CD8-positive, alpha-beta memory T cell (primary cell): ENCODE results near the gene MBOAT7. TPM values are rescaled to one million over a fixed set of nuclear protein-coding genes. Genes with fewer than 3 reads are reported as not detected.

ENCODE experiments used
- CTCF ChIA-PET: fragments of 350-600 bp; sonication (Branson Sonifier 250); formaldehyde crosslinking; loops from one replicate; lab custom pipeline; 2021; ENCODE audit warnings: antibody characterized with exemption; lab: Charles Lee
- POLR2A ChIA-PET: fragments of 350-600 bp; sonication (Branson Sonifier 250); formaldehyde crosslinking; loops from one replicate; lab custom pipeline; 2021; ENCODE audit warnings: antibody characterized with exemption; lab: Charles Lee
- DNase-seq, 5 donors: peaks; one replicate each; pipeline versions ENCODE4 v3.0.0 to v3.0.0-alpha.2; 2020 to 2022; ENCODE audit warnings: mixed read lengths in 1 of 5
- H3K27ac ChIP-seq: one replicate; pipeline ENCODE4 v1.7.0; 2013; ENCODE audit warnings: low read depth, mild to moderate bottlenecking, low read length, moderate library complexity
- H3K27me3 ChIP-seq: 2 replicates; pipeline ENCODE4 v1.7.0; 2013; ENCODE audit warnings: low read length, mild to moderate bottlenecking; ENCODE audit not compliant: insufficient read depth, poor library complexity, severe bottlenecking
- H3K36me3 ChIP-seq: 2 replicates; pipeline ENCODE4 v1.7.0; 2013; ENCODE audit warnings: mild to moderate bottlenecking, low read length, moderate library complexity; ENCODE audit not compliant: insufficient read depth
- H3K4me1 ChIP-seq: 2 replicates; pipeline ENCODE4 v1.7.0; 2013; ENCODE audit warnings: mild to moderate bottlenecking, low read length, moderate library complexity; ENCODE audit not compliant: insufficient read depth
- H3K4me3 ChIP-seq: 2 replicates; pipeline ENCODE4 v1.7.0; 2013; ENCODE audit warnings: mild to moderate bottlenecking, low read length
- H3K9me3 ChIP-seq: 2 replicates; pipeline ENCODE4 v1.7.0; 2013; ENCODE audit warnings: mild to moderate bottlenecking, low read length
- H3K27ac Mint-ChIP-seq, 8 donors: one replicate each; pipeline ENCODE4 v1.8.0; 2020 to 2021; ENCODE audit warnings: mixed read lengths in 8 of 8, mild to moderate bottlenecking in 6 of 8, inconsistent platforms in 3 of 8, moderate library complexity in 3 of 8
- H3K27me3 Mint-ChIP-seq, 2 donors: one replicate each; pipeline ENCODE4 v1.8.0; 2020 to 2021; ENCODE audit warnings: mixed read lengths in 2 of 2, mild to moderate bottlenecking in 1 of 2, moderate library complexity in 1 of 2
- H3K36me3 Mint-ChIP-seq, 3 donors: one replicate each; pipeline ENCODE4 v1.8.0; 2020 to 2021; ENCODE audit warnings: mixed read lengths in 3 of 3, inconsistent platforms in 1 of 3, mild to moderate bottlenecking in 1 of 3
- H3K4me1 Mint-ChIP-seq, 3 donors: one replicate each; pipeline ENCODE4 v1.8.0; 2020 to 2021; ENCODE audit warnings: mixed read lengths in 3 of 3, inconsistent platforms in 1 of 3, mild to moderate bottlenecking in 1 of 3
- H3K4me3 Mint-ChIP-seq, 7 donors: one replicate each; pipeline ENCODE4 v1.8.0; 2020 to 2021; ENCODE audit warnings: mixed read lengths in 7 of 7, mild to moderate bottlenecking in 6 of 7, moderate library complexity in 4 of 7, inconsistent platforms in 2 of 7
- H3K9me3 Mint-ChIP-seq, 5 donors: one replicate each; pipeline ENCODE4 v1.8.0; 2020 to 2022; ENCODE audit warnings: mixed read lengths in 5 of 5, mild to moderate bottlenecking in 3 of 5, moderate library complexity in 2 of 5, inconsistent platforms in 1 of 5
- polyA plus RNA-seq: library from polyadenylated mRNA; unstranded; fragments of 300-500 nt; fragmentation: Illumina TruSeq; gene quantifications from one replicate; pipeline ENCODE4 v1.2.3, GENCODE V29; 2021
- total RNA-seq, 2 experiments: library from RNA; stranded (reverse); gene quantifications; one replicate each; pipeline ENCODE4 v1.2.3, GENCODE V29; 2021

Gene MBOAT7
- total and polyA plus RNA-seq, 3 experiments from 2014 or later: 21.9 to 114 (median 98.7) TPM

- Histone ChIP-seq H3K4me3 (peak within 1 kb of the TSS; percentile 93), H3K9me3 (no peaks in the 10 kb centered on the region), H3K36me3 (peaks cover 20% of the 10 kb centered on the region), H3K27ac (peak within 1 kb of the TSS; percentile 85), H3K4me1 (peaks cover 75% of the 10 kb centered on the region), H3K27me3 (no peaks in the 10 kb centered on the region)
- Mint-ChIP-seq H3K9me3 (no peaks in the 10 kb centered on the region), H3K36me3 (peaks cover 5 to 51% (median 10%) of the 10 kb centered on the region in 3 donors), H3K4me3 (peak within 1 kb of the TSS; percentile 89 to 100 (median 99)), H3K27me3 (peaks cover 4 to 6% of the 10 kb centered on the region in 2 donors), H3K4me1 (peaks cover 57 to 76% (median 73%) of the 10 kb centered on the region in 3 donors), H3K27ac (peak within 1 kb of the TSS; percentile 92 to 100 (median 99))
- POLR2A ChIA-PET: interaction anchor here (1.1 to 3.6 kb wide), 6 partner anchors 22 to 302 kb away, joined by 3 to 54 read pairs (median 11); partner anchors contain the start of genes CNOT3, MBOAT7, PRPF31 and RPS9
- CTCF ChIA-PET: interaction anchor here (0.8 to 2.9 kb wide), 7 partner anchors 9 to 44 kb away, joined by 3 to 17 read pairs (median 3); partner anchors contain the start of genes CNOT3, MBOAT7, PRPF31 and TFPT
- peak; percentile 96 to 100 (median 99) for DNase-seq
Measured at GRCh38 chr19:54159352-54160181, 29.8 kb downstream of the MBOAT7 start, which contains the start of gene LENG1. Gene LENG1, minus strand, starts transcription at chr19:54159721. Its CDS starts 26 bp downstream, at chr19:54159695.

GRCh38 chr19:54158812-54159351 lies 30.5 kb downstream of the MBOAT7 start:
- no peaks in the 10 kb centered on the region for H3K27me3 ChIP-seq
- peaks cover 75% of the 10 kb centered on the region for H3K4me1 ChIP-seq
- Mint-ChIP-seq H3K27ac (peak overlapping the region; percentile 92 to 100 (median 99)), H3K4me3 (peak overlapping the region; percentile 89 to 100 (median 99)), H3K36me3 (peaks cover 9 to 58% (median 15%) of the 10 kb centered on the region in 3 donors), H3K27me3 (peaks cover 4 to 6% of the 10 kb centered on the region in 2 donors), H3K4me1 (peaks cover 57 to 77% (median 74%) of the 10 kb centered on the region in 3 donors), H3K9me3 (no peaks in the 10 kb centered on the region)
- H3K9me3 ChIP-seq: no peaks in the 10 kb centered on the region
- no peak for DNase-seq
- H3K4me3 ChIP-seq: peak overlapping the region; percentile 83
- H3K27ac ChIP-seq: peak overlapping the region; percentile 85
- ChIA-PET CTCF (interaction anchor here (0.8 to 2.9 kb wide), 6 partner anchors 10 to 43 kb away, joined by 3 to 17 read pairs (median 4); partner anchors contain the start of genes CNOT3, MBOAT7, PRPF31 and TFPT), POLR2A (interaction anchor here (1.1 to 3.6 kb wide), 6 partner anchors 22 to 303 kb away, joined by 3 to 54 read pairs (median 11); partner anchors contain the start of genes CNOT3, MBOAT7, PRPF31 and RPS9)
- H3K36me3 ChIP-seq: peaks cover 27% of the 10 kb centered on the region

GRCh38 chr19:54156953-54157352 lies 32.4 kb downstream of the MBOAT7 start:
- POLR2A ChIA-PET: no interaction called here
- H3K9me3 ChIP-seq: no peaks in the 10 kb centered on the region
- no peaks in the 10 kb centered on the region for H3K27me3 ChIP-seq
- peak overlapping the region; percentile 17 to 81 (median 42) for H3K4me3 Mint-ChIP-seq
- peaks cover 51 to 66% (median 57%) of the 10 kb centered on the region in 3 donors for H3K4me1 Mint-ChIP-seq
- H3K4me3 ChIP-seq: no peak overlapping the region
- CTCF ChIA-PET: interaction anchor here (1.8 kb wide), 1 partner anchor 16 kb away, joined by 4 read pairs; the partner anchor contains the start of gene TMC4
- H3K9me3 Mint-ChIP-seq: no peaks in the 10 kb centered on the region
- peaks cover 69% of the 10 kb centered on the region for H3K4me1 ChIP-seq
- H3K27ac Mint-ChIP-seq: peak overlapping the region in 7 of 8 donors; percentile 25 to 75 (median 56)
- no peak overlapping the region for H3K27ac ChIP-seq
- DNase-seq: no peak
- H3K27me3 Mint-ChIP-seq: peaks cover 0 to 3% of the 10 kb centered on the region in 2 donors
- H3K36me3 Mint-ChIP-seq: peaks cover 9 to 75% (median 15%) of the 10 kb centered on the region in 3 donors
- peaks cover 44% of the 10 kb centered on the region for H3K36me3 ChIP-seq

- peak overlapping the region in 1 of 7 donors; percentile 65 for H3K4me3 Mint-ChIP-seq
- no peak overlapping the region for H3K4me3 ChIP-seq
- no peak overlapping the region for H3K27ac ChIP-seq
- H3K36me3 ChIP-seq: peaks cover 49% of the 10 kb centered on the region
- ChIA-PET POLR2A (interaction anchor here (1.0 kb wide), 1 partner anchor 35 kb away, joined by 3 read pairs; the partner anchor contains the start of gene TSEN34), CTCF (no interaction called here)
- no peaks in the 10 kb centered on the region for H3K27me3 ChIP-seq
- no peak for DNase-seq
- H3K4me1 ChIP-seq: peaks cover 65% of the 10 kb centered on the region
- H3K4me1 Mint-ChIP-seq: peaks cover 48 to 61% (median 54%) of the 10 kb centered on the region in 3 donors
- peak overlapping the region in 3 of 8 donors; percentile 17 to 75 (median 38) for H3K27ac Mint-ChIP-seq
- peaks cover 0 to 1% of the 10 kb centered on the region in 2 donors for H3K27me3 Mint-ChIP-seq
- H3K36me3 Mint-ChIP-seq: peaks cover 9 to 80% (median 15%) of the 10 kb centered on the region in 3 donors
- H3K9me3 ChIP-seq: no peaks in the 10 kb centered on the region
- no peaks in the 10 kb centered on the region for H3K9me3 Mint-ChIP-seq
Measured at GRCh38 chr19:54156490-54156889, 32.9 kb downstream of the MBOAT7 start.

- peaks cover 52% of the 10 kb centered on the region for H3K36me3 ChIP-seq
- no peak overlapping the region for H3K4me3 ChIP-seq
- no peak for DNase-seq
- peaks cover 60% of the 10 kb centered on the region for H3K4me1 ChIP-seq
- ChIA-PET CTCF (no interaction called here), POLR2A (interaction anchor here (0.6 to 1.0 kb wide), 3 partner anchors 19 to 38 kb away, joined by 3 to 6 read pairs (median 3); partner anchors contain the start of genes CNOT3 and TSEN34)
- H3K9me3 ChIP-seq: no peaks in the 10 kb centered on the region
- peaks cover 0 to 1% of the 10 kb centered on the region in 2 donors for H3K27me3 Mint-ChIP-seq
- H3K27ac Mint-ChIP-seq: peak overlapping the region in 2 of 8 donors; percentile 29 to 75
- H3K27me3 ChIP-seq: no peaks in the 10 kb centered on the region
- H3K36me3 Mint-ChIP-seq: peaks cover 9 to 87% (median 18%) of the 10 kb centered on the region in 3 donors
- H3K27ac ChIP-seq: no peak overlapping the region
- H3K9me3 Mint-ChIP-seq: no peaks in the 10 kb centered on the region
- H3K4me1 Mint-ChIP-seq: peaks cover 46 to 57% (median 50%) of the 10 kb centered on the region in 3 donors
- no peak overlapping the region for H3K4me3 Mint-ChIP-seq
Measured at GRCh38 chr19:54155694-54156093, 33.7 kb downstream of the MBOAT7 start.

- POLR2A ChIA-PET: interaction anchor here (1.3 kb wide), 1 partner anchor 18 kb away, joined by 3 read pairs; the partner anchor contains the start of gene CNOT3
- Mint-ChIP-seq H3K27ac (peak overlapping the region; percentile 51 to 88 (median 76)), H3K36me3 (peaks cover 9 to 91% (median 20%) of the 10 kb centered on the region in 3 donors), H3K9me3 (no peaks in the 10 kb centered on the region), H3K4me1 (peaks cover 37 to 48% (median 41%) of the 10 kb centered on the region in 3 donors), H3K27me3 (peaks cover 0 to 1% of the 10 kb centered on the region in 2 donors), H3K4me3 (peak overlapping the region in 6 of 7 donors; percentile 19 to 59 (median 34))
- H3K27me3 ChIP-seq: no peaks in the 10 kb centered on the region
- no peak overlapping the region for H3K4me3 ChIP-seq
- no peak overlapping the region for H3K27ac ChIP-seq
- CTCF ChIA-PET: no interaction called here
- peaks cover 53% of the 10 kb centered on the region for H3K4me1 ChIP-seq
- H3K9me3 ChIP-seq: no peaks in the 10 kb centered on the region
- H3K36me3 ChIP-seq: peaks cover 58% of the 10 kb centered on the region
- peak in 3 of 5 donors; percentile 50 to 70 (median 69) for DNase-seq
Measured at GRCh38 chr19:54154603-54155345, 34.6 kb downstream of the MBOAT7 start.
